RPMI8226 (cell line): ENCODE results near the gene IGSF9B.

Experiments used
- DNase-seq: peaks from one replicate; pipeline ENCODE4 v3.0.0-alpha.2; 2015

Gene IGSF9B

GRCh38 chr11:133896642-133897330 lies 60.0 kb downstream of the IGSF9B start:
- no peak for DNase-seq

- no peak for DNase-seq
These were observed 60.7 kb downstream of the IGSF9B start for GRCh38 chr11:133896028-133896427.

GRCh38 chr11:133895551-133895950 lies 61.2 kb downstream of the IGSF9B start:
- DNase-seq, result no peak

- no peak for DNase-seq
These were observed 61.7 kb downstream of the IGSF9B start for GRCh38 chr11:133895061-133895479.

GRCh38 chr11:133893381-133893780 lies 63.4 kb downstream of the IGSF9B start:
- DNase-seq, result no peak

GRCh38 chr11:133892584-133893380 lies 64.0 kb downstream of the IGSF9B start:
- DNase-seq, result no peak

- DNase-seq, result no peak
These were observed 64.6 kb downstream of the IGSF9B start for GRCh38 chr11:133892126-133892525.

- no peak for DNase-seq
These were observed 66.9 kb downstream of the IGSF9B start for GRCh38 chr11:133889893-133890292.

GRCh38 chr11:133889188-133889587 lies 67.6 kb downstream of the IGSF9B start:
- no peak for DNase-seq

GRCh38 chr11:133887692-133888332 lies 69.0 kb downstream of the IGSF9B start:
- DNase-seq, result no peak

GRCh38 chr11:133886029-133886428 lies 70.7 kb downstream of the IGSF9B start:
- DNase-seq, result no peak

- no peak for DNase-seq
These were observed 84.6 kb downstream of the IGSF9B start for GRCh38 chr11:133872160-133872559.

- no peak for DNase-seq
These were observed 89.3 kb downstream of the IGSF9B start for GRCh38 chr11:133867456-133867855.

- DNase-seq, result no peak
These were observed 91.3 kb downstream of the IGSF9B start for GRCh38 chr11:133865466-133865865.

- DNase-seq, result no peak
These were observed 92.0 kb downstream of the IGSF9B start for GRCh38 chr11:133864756-133865155.

- DNase-seq, result no peak
These were observed 96.6 kb downstream of the IGSF9B start for GRCh38 chr11:133860151-133860550.
